ENCODE results near the gene NTRK3.

Gene NTRK3

GRCh38 chr15:88188300-88188699 is 68.2 kb downstream of the NTRK3 start:
- no peak for DNase-seq (ENCODE audit: low read depth in 2 of 3, low spot score in 1 of 3)

- no peak for DNase-seq (ENCODE audit: low read depth in 2 of 3, low spot score in 1 of 3)
These were observed 69.3 kb downstream of the NTRK3 start for GRCh38 chr15:88187195-88187594.

GRCh38 chr15:88185584-88185983 is 71.0 kb downstream of the NTRK3 start:
- DNase-seq (ENCODE audit: low read depth in 2 of 3, low spot score in 1 of 3): no peak

GRCh38 chr15:88181613-88182012 is 74.9 kb downstream of the NTRK3 start:
- no peak for DNase-seq (ENCODE audit: low read depth in 2 of 3, low spot score in 1 of 3)

GRCh38 chr15:88179562-88179961 is 77.0 kb downstream of the NTRK3 start:
- no peak for DNase-seq (ENCODE audit: low read depth in 2 of 3, low spot score in 1 of 3)

GRCh38 chr15:88178631-88179030 is 77.9 kb downstream of the NTRK3 start:
- DNase-seq (ENCODE audit: low read depth in 2 of 3, low spot score in 1 of 3): no peak

GRCh38 chr15:88177451-88177850 is 79.1 kb downstream of the NTRK3 start:
- DNase-seq (ENCODE audit: low read depth in 2 of 3, low spot score in 1 of 3): no peak

- DNase-seq (ENCODE audit: low read depth in 2 of 3, low spot score in 1 of 3): no peak
These were observed 82.0 kb downstream of the NTRK3 start for GRCh38 chr15:88174571-88174970.

GRCh38 chr15:88166082-88166993 is 90.2 kb downstream of the NTRK3 start:
- DNase-seq (ENCODE audit: low read depth in 2 of 3, low spot score in 1 of 3): no peak

GRCh38 chr15:88161636-88162035 is 94.9 kb downstream of the NTRK3 start:
- no peak for DNase-seq (ENCODE audit: low read depth in 2 of 3, low spot score in 1 of 3)

GRCh38 chr15:88155310-88155709 is 101.2 kb downstream of the NTRK3 start:
- DNase-seq (ENCODE audit: low read depth in 2 of 3, low spot score in 1 of 3): no peak

GRCh38 chr15:88152672-88153071 is 103.9 kb downstream of the NTRK3 start:
- no peak for DNase-seq (ENCODE audit: low read depth in 2 of 3, low spot score in 1 of 3)

- DNase-seq (ENCODE audit: low read depth in 2 of 3, low spot score in 1 of 3): no peak
These were observed 108.8 kb downstream of the NTRK3 start for GRCh38 chr15:88147760-88148159.

GRCh38 chr15:88144921-88145653 is 111.5 kb downstream of the NTRK3 start:
- DNase-seq (ENCODE audit: low read depth in 2 of 3, low spot score in 1 of 3): no peak

GRCh38 chr15:88142121-88142520 is 114.4 kb downstream of the NTRK3 start:
- no peak for DNase-seq (ENCODE audit: low read depth in 2 of 3, low spot score in 1 of 3)

- no peak for DNase-seq (ENCODE audit: low read depth in 2 of 3, low spot score in 1 of 3)
These were observed 115.2 kb downstream of the NTRK3 start for GRCh38 chr15:88141269-88141889.

GRCh38 chr15:88140398-88140797 is 116.1 kb downstream of the NTRK3 start:
- no peak for DNase-seq (ENCODE audit: low read depth in 2 of 3, low spot score in 1 of 3)

- DNase-seq (ENCODE audit: low read depth in 2 of 3, low spot score in 1 of 3): no peak
These were observed 116.6 kb downstream of the NTRK3 start for GRCh38 chr15:88139936-88140335.

- DNase-seq (ENCODE audit: low read depth in 2 of 3, low spot score in 1 of 3): no peak
These were observed 122.7 kb downstream of the NTRK3 start for GRCh38 chr15:88133795-88134194.

- DNase-seq (ENCODE audit: low read depth in 2 of 3, low spot score in 1 of 3): no peak
These were observed 124.0 kb downstream of the NTRK3 start for GRCh38 chr15:88132499-88132898.

- DNase-seq (ENCODE audit: low read depth in 2 of 3, low spot score in 1 of 3): no peak
These were observed 124.6 kb downstream of the NTRK3 start for GRCh38 chr15:88131937-88132336.

- no peak for DNase-seq (ENCODE audit: low read depth in 2 of 3, low spot score in 1 of 3)
These were observed 129.1 kb downstream of the NTRK3 start for GRCh38 chr15:88127432-88127790.

Measured in stimulated activated CD4-positive, alpha-beta T cell treated with anti-CD3 and anti-CD28 coated beads, Interleukin-12 subunit alpha, Interleukin-12 subunit beta, amount 100 ng/mL, for 48 hours (primary cell).